ENCODE results near the gene POLR1B. TPM values are rescaled to one million over a fixed set of nuclear protein-coding genes. Genes with fewer than 3 reads are reported as not detected.
"Not testable (repeated sequence)": the region's sequence is repeated elsewhere in the genome, so short reads cannot be mapped to it uniquely, and the experiment has no call there.

The POLR1B gene
- total and polyA plus RNA-seq, 10 of the 15 experiments (the other 5 are each of a cell fraction or from before 2014, with no cell fraction given) = 13.4 to 55.8 (median 35.9) TPM

DNA sequence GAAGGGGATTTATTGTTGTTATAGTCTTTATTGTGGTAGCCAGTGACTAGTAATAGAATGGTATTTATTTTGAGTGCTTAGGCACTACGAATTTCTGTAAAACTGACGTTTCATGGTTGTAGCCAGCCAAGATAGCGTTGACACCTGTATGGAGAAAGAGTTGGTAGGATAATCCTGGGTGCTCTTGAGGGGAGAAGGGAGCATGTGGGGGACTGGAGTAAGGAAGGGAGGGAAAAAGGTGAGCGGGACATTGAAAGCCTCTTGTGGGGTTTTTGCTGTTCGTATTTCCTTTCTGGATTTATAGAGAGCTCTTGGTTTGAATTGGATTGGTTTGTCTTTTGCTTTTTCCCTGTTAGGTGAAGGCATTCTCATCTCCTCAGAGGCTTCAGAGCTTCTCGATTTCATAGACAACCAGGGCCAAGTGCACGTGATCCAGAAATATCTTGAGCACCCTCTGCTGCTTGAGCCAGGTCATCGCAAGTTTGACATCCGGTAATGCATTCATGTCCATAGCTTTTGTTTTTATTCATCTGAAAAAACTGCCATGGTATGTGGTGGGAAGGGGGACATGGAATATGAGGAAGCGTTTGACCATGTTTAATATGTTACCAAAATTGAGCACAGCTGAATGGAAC lies 41.3 kb upstream of the POLR1B start:
- H3K9ac ChIP-seq (ENCODE audit: control insufficient read depth, insufficient read depth, low read length); H4K20me1 ChIP-seq (ENCODE audit: control insufficient read depth, insufficient read depth); H3K4me3 ChIP-seq; H3K36me3 ChIP-seq (ENCODE audit: control insufficient read depth in 2 of 2, insufficient read depth in 2 of 2, low read length in 1 of 2); H3K9me3 ChIP-seq (replicated peaks; ENCODE audit: control insufficient read depth, insufficient read depth, low read length); in situ Hi-C loops (cut with MboI); H3K27me3 ChIP-seq (replicated peaks in 1 of 2; ENCODE audit: control insufficient read depth in 2 of 2, insufficient read depth in 2 of 2, low read length in 1 of 2); H3K4me2 ChIP-seq (ENCODE audit: control insufficient read depth, insufficient read depth); H3K79me2 ChIP-seq (ENCODE audit: control insufficient read depth, insufficient read depth, low read length); FAIRE-seq; BruUV-seq (replicated peaks); H3K27ac ChIP-seq (ENCODE audit: control insufficient read depth, insufficient read depth); H3K4me1 ChIP-seq (ENCODE audit: control insufficient read depth, insufficient read depth, low read length); DNase-seq (ENCODE audit: low read depth, low spot score); intact Hi-C loops (cut with micrococcal nuclease; ENCODE audit: unreplicated experiment); POLR2A ChIA-PET; H2AFZ ChIP-seq (ENCODE audit: control insufficient read depth, low read depth, low read length): not testable (repeated sequence)
- ChIA-PET SMC1A (ENCODE audit: uncharacterized antibody, unreplicated experiment) (interaction anchor here (0.6 to 2.3 kb wide), 3 partner anchors 9 to 21 kb away, joined by 3 to 7 read pairs (median 3); no protein-coding TSS in a partner anchor), RAD21 (ENCODE audit: unreplicated experiment) (interaction anchor here (1.5 kb wide), 1 partner anchor 20 kb away, joined by 7 read pairs; no protein-coding TSS in a partner anchor), CTCF (interaction anchor here (0.9 to 3.3 kb wide), 4 partner anchors 9 to 442 kb away, joined by 3 to 32 read pairs (median 5); no protein-coding TSS in a partner anchor)
- peak; percentile 92 for ATAC-seq
- WGBS (ENCODE audit: insufficient coverage, insufficient replicate concordance, low lambda C conversion rate, missing lambda C conversion rate) = 67% methylated on average over 9 of the region's 10 CpGs
- TF ChIP-seq, protein P1, sequence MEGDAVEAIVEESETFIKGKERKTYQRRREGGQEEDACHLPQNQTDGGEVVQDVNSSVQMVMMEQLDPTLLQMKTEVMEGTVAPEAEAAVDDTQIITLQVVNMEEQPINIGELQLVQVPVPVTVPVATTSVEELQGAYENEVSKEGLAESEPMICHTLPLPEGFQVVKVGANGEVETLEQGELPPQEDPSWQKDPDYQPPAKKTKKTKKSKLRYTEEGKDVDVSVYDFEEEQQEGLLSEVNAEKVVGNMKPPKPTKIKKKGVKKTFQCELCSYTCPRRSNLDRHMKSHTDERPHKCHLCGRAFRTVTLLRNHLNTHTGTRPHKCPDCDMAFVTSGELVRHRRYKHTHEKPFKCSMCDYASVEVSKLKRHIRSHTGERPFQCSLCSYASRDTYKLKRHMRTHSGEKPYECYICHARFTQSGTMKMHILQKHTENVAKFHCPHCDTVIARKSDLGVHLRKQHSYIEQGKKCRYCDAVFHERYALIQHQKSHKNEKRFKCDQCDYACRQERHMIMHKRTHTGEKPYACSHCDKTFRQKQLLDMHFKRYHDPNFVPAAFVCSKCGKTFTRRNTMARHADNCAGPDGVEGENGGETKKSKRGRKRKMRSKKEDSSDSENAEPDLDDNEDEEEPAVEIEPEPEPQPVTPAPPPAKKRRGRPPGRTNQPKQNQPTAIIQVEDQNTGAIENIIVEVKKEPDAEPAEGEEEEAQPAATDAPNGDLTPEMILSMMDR (IDR thresholded peaks at IDR 0.05 in 2 of 3, conservative IDR thresholded peaks at IDR 0.05 in 1 of 3; ENCODE audit: control insufficient read depth in 2 of 3, extremely low read depth in 1 of 3, insufficient read depth in 1 of 3, low read depth in 3 of 3, low read length in 3 of 3) = peak; percentile 14 to 33 (median 33); a peak in 2 of 6 replicates
- TF ChIP-seq BHLHE40 (IDR thresholded peaks at IDR 0.05; ENCODE audit: borderline replicate concordance in 1 of 2, low read depth in 2 of 2, low read length in 1 of 2) = peak; percentile 69 to 90
- TF ChIP-seq RAD21 (IDR thresholded peaks at IDR 0.05; ENCODE audit: insufficient read depth, low read depth, low read length) = peak; percentile 42; the same call in 1 of the 2 replicates
- peak; percentile 72; the same call in 1 of the 2 replicates for TF ChIP-seq RAD51 (IDR thresholded peaks at IDR 0.05)
- TF ChIP-seq, protein P2, sequence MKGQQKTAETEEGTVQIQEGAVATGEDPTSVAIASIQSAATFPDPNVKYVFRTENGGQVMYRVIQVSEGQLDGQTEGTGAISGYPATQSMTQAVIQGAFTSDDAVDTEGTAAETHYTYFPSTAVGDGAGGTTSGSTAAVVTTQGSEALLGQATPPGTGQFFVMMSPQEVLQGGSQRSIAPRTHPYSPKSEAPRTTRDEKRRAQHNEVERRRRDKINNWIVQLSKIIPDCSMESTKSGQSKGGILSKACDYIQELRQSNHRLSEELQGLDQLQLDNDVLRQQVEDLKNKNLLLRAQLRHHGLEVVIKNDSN (IDR thresholded peaks at IDR 0.05; ENCODE audit: borderline replicate concordance, extremely low read length, insufficient read depth, low read depth, low read length) = peak; percentile 44
- TF ChIP-seq SMC3 (IDR thresholded peaks at IDR 0.05; ENCODE audit: borderline replicate concordance, low read length) = peak; percentile 25; the same call in 1 of the 2 replicates

DNA sequence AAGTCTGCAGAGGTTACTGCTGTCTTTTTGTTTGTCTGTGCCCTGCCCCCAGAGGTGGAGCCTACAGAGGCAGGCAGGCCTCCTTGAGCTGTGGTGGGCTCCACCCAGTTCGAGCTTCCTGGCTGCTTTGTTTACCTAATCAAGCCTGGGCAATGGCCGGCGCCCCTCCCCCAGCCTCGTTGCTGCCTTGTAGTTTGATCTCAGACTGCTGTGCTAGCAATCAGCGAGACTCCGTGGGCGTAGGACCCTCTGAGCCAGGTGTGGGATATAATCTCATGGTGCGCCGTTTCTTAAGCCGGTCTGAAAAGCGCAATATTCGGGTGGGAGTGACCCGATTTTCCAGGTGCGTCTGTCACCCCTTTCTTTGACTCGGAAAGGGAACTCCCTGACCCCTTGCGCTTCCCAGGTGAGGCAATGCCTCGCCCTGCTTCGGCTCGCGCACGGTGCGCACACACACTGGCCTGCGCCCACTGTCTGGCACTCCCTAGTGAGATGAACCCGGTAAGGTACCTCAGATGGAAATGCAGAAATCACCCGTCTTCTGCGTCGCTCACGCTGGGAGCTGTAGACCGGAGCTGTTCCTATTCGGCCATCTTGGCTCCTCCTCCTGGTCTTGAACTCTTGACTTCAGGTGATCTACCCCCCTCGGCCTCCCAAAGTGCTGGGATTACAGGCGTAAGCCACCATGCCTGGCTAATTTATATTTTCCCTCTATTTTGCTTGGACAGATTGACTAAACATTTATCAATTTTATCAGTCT lies 32.8 kb upstream of the POLR1B start:
- H3K9ac ChIP-seq (ENCODE audit: control insufficient read depth, insufficient read depth, low read length); RAD21 ChIA-PET (ENCODE audit: unreplicated experiment); DNase-seq (ENCODE audit: low read depth, low spot score); H3K9me3 ChIP-seq (replicated peaks; ENCODE audit: control insufficient read depth, insufficient read depth, low read length); H3K4me2 ChIP-seq (ENCODE audit: control insufficient read depth, insufficient read depth); FAIRE-seq; intact Hi-C loops (cut with micrococcal nuclease; ENCODE audit: unreplicated experiment); H3K79me2 ChIP-seq (ENCODE audit: control insufficient read depth, insufficient read depth, low read length); H3K4me3 ChIP-seq; BruUV-seq (replicated peaks); H3K36me3 ChIP-seq (ENCODE audit: control insufficient read depth in 2 of 2, insufficient read depth in 2 of 2, low read length in 1 of 2); H3K27me3 ChIP-seq (replicated peaks in 1 of 2; ENCODE audit: control insufficient read depth in 2 of 2, insufficient read depth in 2 of 2, low read length in 1 of 2); H2AFZ ChIP-seq (ENCODE audit: control insufficient read depth, low read depth, low read length); in situ Hi-C loops (cut with MboI); H3K27ac ChIP-seq (ENCODE audit: control insufficient read depth, insufficient read depth); H4K20me1 ChIP-seq (ENCODE audit: control insufficient read depth, insufficient read depth); H3K4me1 ChIP-seq (ENCODE audit: control insufficient read depth, insufficient read depth, low read length); ATAC-seq: not testable (repeated sequence)
- WGBS (ENCODE audit: insufficient coverage, insufficient replicate concordance, low lambda C conversion rate, missing lambda C conversion rate) = 89% methylated on average over 25 of the region's 32 CpGs
- SMC1A ChIA-PET (ENCODE audit: uncharacterized antibody, unreplicated experiment) = interaction anchor here (0.8 kb wide), 1 partner anchor 9 kb away, joined by 3 read pairs; no protein-coding TSS in a partner anchor
- POLR2A ChIA-PET = interaction anchor here (0.7 kb wide), 1 partner anchor 125 kb away, joined by 3 read pairs; no protein-coding TSS in a partner anchor
- CTCF ChIA-PET = interaction anchor here (0.8 kb wide), 1 partner anchor 8 kb away, joined by 3 read pairs; no protein-coding TSS in a partner anchor

All from GM12878 (cell line).